MCF 10A (cell line): Measurements from ENCODE around the gene PPFIBP1. TPM values are rescaled to one million over a fixed set of nuclear protein-coding genes. Genes with fewer than 3 reads are reported as not detected.

ENCODE experiments used
- BruUV-seq: library from RNA; stranded (reverse); fragments of 400-500 nt; replicated peaks from 2 replicates; lab custom pipeline; 2021; lab: Mats Ljungman, UMichigan
- CTCF ChIA-PET: fragments of 300-600 bp; sonication (Branson Sonifier 250); formaldehyde crosslinking; extraction: SDS; loops from one replicate; lab custom pipeline; 2021; ENCODE audit warnings: antibody characterized with exemption, inconsistent platforms; lab: Yijun Ruan, JAX
- POLR2A ChIA-PET: fragments of 300-600, 350-650 bp; sonication (Branson Sonifier 250); formaldehyde crosslinking; extraction: SDS; loops from one replicate; lab custom pipeline; 2020; ENCODE audit warnings: antibody characterized with exemption, inconsistent platforms; lab: Yijun Ruan, JAX
- DNase-seq: peaks from one replicate; pipeline ENCODE4 v3.0.0-alpha.2; 2018; ENCODE audit not compliant: unreplicated experiment
- H3K27ac Mint-ChIP-seq: one replicate; pipeline ENCODE4 v1.8.0; 2022; ENCODE audit warnings: mild to moderate bottlenecking, low read depth, mixed read lengths; ENCODE audit not compliant: unreplicated experiment
- H3K27me3 Mint-ChIP-seq: one replicate; pipeline ENCODE4 v1.8.0; 2022; ENCODE audit warnings: mixed read lengths; ENCODE audit not compliant: insufficient read depth, unreplicated experiment
- H3K36me3 Mint-ChIP-seq: one replicate; pipeline ENCODE4 v1.8.0; 2022; ENCODE audit warnings: mild to moderate bottlenecking, moderate library complexity, mixed read lengths; ENCODE audit not compliant: insufficient read depth, unreplicated experiment
- H3K4me1 Mint-ChIP-seq: one replicate; pipeline ENCODE4 v1.8.0; 2022; ENCODE audit warnings: mixed read lengths; ENCODE audit not compliant: insufficient read depth, unreplicated experiment
- H3K4me3 Mint-ChIP-seq: one replicate; pipeline ENCODE4 v1.8.0; 2022; ENCODE audit warnings: mild to moderate bottlenecking, moderate library complexity, mixed read lengths; ENCODE audit not compliant: unreplicated experiment
- H3K9me3 Mint-ChIP-seq: one replicate; pipeline ENCODE4 v1.8.0; 2022; ENCODE audit warnings: mixed read lengths; ENCODE audit not compliant: unreplicated experiment
- intact Hi-C: fragments of 100-400 bp; cut with micrococcal nuclease; formaldehyde crosslinking; loops from 2 replicates; pipeline ENCODE4 v1.14.1; 2022
- total RNA-seq: library from RNA; stranded (reverse); gene quantifications from 2 replicates; pipeline ENCODE4 v1.2.3, GENCODE V29; 2022
- TF ChIP-seq, protein P1 (sequence below): fragments of 200-600 bp; IDR thresholded peaks from one replicate; pipeline ENCODE4 v1.8.0; 2022; ENCODE audit warnings: antibody characterized with exemption, mild to moderate bottlenecking; ENCODE audit not compliant: unreplicated experiment

PPFIBP1 gene
- total RNA-seq, 1 experiment from 2014 or later = 82.6 TPM

DNA sequence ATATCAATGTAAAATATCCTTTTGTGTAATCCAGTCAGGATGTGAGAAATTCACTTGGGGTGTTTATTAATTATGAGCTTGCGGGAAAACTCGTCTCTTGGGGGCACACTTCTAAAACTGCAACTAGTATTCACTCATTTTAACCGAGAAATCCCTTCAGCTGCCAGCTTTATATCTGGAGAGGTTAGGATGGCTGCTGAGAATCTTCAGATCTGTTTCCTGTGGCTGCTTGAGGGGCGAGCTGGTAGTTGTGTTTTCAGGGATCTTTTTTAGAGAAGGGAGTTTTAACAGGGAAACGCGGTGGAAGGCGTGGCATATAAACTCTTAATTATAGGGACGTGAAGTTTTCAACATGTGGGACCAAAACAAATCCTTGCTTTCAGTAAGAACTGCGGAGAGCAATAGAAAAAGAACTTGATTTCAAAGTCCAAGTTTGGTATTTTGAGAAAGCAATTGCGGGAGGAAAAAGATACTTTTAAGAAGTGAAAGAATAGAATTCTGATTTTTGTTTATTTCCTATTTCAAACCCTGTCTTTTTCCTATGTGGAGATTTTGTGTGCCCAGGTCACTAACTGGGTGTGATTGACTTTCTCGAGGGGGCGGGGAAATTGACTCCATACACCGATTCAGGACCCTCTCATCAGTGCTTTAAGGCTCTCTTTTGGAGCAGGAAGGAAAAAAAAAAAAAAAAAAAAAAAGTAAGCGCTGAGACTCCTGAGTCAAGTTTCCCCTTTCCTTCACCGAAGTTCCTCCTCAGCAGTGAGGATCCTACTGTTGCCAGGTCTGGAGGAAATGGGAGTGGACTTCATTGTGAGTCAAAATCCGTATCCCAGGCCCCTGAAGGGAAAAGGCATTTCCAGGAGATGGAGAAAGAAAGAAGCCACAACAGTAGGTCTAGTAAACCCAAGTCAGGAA is 1.1 kb downstream of the PPFIBP1 start:
- H3K4me1 Mint-ChIP-seq = peaks cover 25% of the 10 kb centered on the region
- peaks cover 8% of the 10 kb centered on the region for H3K36me3 Mint-ChIP-seq
- H3K27ac Mint-ChIP-seq = peak overlapping the region; percentile 90
- DNase-seq = peak; percentile 78
- TF ChIP-seq, protein P1, sequence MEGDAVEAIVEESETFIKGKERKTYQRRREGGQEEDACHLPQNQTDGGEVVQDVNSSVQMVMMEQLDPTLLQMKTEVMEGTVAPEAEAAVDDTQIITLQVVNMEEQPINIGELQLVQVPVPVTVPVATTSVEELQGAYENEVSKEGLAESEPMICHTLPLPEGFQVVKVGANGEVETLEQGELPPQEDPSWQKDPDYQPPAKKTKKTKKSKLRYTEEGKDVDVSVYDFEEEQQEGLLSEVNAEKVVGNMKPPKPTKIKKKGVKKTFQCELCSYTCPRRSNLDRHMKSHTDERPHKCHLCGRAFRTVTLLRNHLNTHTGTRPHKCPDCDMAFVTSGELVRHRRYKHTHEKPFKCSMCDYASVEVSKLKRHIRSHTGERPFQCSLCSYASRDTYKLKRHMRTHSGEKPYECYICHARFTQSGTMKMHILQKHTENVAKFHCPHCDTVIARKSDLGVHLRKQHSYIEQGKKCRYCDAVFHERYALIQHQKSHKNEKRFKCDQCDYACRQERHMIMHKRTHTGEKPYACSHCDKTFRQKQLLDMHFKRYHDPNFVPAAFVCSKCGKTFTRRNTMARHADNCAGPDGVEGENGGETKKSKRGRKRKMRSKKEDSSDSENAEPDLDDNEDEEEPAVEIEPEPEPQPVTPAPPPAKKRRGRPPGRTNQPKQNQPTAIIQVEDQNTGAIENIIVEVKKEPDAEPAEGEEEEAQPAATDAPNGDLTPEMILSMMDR = no peak
- H3K27me3 Mint-ChIP-seq = no peaks in the 10 kb centered on the region
- ChIA-PET POLR2A (interaction anchor here (0.5 to 3.8 kb wide), 43 partner anchors 8 to 693 kb away, joined by 3 to 129 read pairs (median 6); partner anchors contain the start of genes BMAL2 and MED21), CTCF (interaction anchor here (0.7 to 3.1 kb wide), 10 partner anchors 15 to 117 kb away, joined by 3 to 28 read pairs (median 4); no protein-coding TSS in a partner anchor)
- intact Hi-C loops = loop anchor here (1.0 to 2.0 kb wide), 6 partner anchors 16 to 110 kb away; no protein-coding TSS in a partner anchor
- BruUV-seq = TSS peak; percentile 58
- no peaks in the 10 kb centered on the region for H3K9me3 Mint-ChIP-seq
- H3K4me3 Mint-ChIP-seq = peak overlapping the region; percentile 85

DNA sequence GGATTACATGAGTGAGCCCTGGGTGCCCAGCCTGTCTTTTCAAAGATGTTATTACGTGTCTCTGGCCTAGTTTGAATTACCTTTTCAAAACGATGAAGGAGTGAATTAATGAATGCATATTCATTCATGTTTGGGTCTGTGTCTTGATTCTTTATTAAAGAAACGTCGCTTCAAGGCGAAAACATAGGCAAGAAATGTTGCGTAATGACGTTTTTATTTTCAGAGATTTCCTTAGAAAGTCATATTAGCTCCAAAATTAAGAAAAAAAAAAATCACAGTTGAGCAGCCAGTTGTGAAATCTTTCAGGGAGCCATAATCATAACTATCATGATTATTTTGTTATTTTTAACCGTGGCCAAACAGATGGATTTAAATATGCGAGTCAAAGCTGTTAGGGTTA is 3.5 kb downstream of the PPFIBP1 start:
- TF ChIP-seq, protein P1 = no peak
- ChIA-PET CTCF (interaction anchor here (0.6 to 0.7 kb wide), 3 partner anchors 30 to 215 kb away, joined by 3 to 5 read pairs (median 3); no protein-coding TSS in a partner anchor), POLR2A (interaction anchor here (1.0 to 1.5 kb wide), 5 partner anchors 11 to 100 kb away, joined by 3 to 6 read pairs (median 3); no protein-coding TSS in a partner anchor)
- Mint-ChIP-seq H3K27me3 (no peaks in the 10 kb centered on the region), H3K9me3 (no peaks in the 10 kb centered on the region), H3K4me3 (no peak overlapping the region), H3K27ac (no peak overlapping the region), H3K4me1 (peaks cover 32% of the 10 kb centered on the region), H3K36me3 (peaks cover 8% of the 10 kb centered on the region)
- DNase-seq = no peak
- BruUV-seq = no TSS peak
- intact Hi-C loops = no loop called here

DNA sequence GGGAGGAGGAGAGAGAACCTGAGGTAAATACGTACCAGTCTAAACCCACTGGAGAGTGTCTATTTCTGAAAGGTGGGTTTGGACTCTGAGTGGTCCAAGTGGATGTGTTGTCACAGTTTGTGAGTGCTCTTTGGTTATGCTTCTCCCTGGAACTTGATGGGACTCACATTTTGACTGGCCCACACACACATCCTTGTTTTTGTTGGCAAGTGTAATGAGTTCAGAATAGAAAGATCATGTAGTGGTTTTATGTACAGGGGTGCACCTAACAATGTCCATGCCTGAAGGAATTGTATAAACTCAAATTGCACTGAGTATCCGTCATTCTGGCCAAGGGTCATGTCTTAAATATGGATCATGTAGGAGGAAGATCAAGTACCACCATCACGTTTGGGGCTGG is 4.8 kb downstream of the PPFIBP1 start:
- intact Hi-C loops = no loop called here
- no peak overlapping the region for H3K4me3 Mint-ChIP-seq
- POLR2A ChIA-PET = interaction anchor here (1.0 kb wide), 1 partner anchor 36 kb away, joined by 3 read pairs; no protein-coding TSS in a partner anchor
- no TSS peak for BruUV-seq
- TF ChIP-seq, protein P1 = no peak
- H3K27me3 Mint-ChIP-seq = no peaks in the 10 kb centered on the region
- no peak for DNase-seq
- CTCF ChIA-PET = no interaction called here
- peaks cover 6% of the 10 kb centered on the region for H3K9me3 Mint-ChIP-seq
- peaks cover 8% of the 10 kb centered on the region for H3K36me3 Mint-ChIP-seq
- peaks cover 29% of the 10 kb centered on the region for H3K4me1 Mint-ChIP-seq
- H3K27ac Mint-ChIP-seq = no peak overlapping the region
